MM.1S (cell line): Measurements from ENCODE around the gene CH25H.

Experiments used
- DNase-seq: peaks from one replicate; pipeline ENCODE4 v3.0.0-alpha.2; 2015
- H2AFZ ChIP-seq: fragments of 300-600 bp; sonication (generic); 2 replicates; pipeline ENCODE4 v1.6.0; 2016; ENCODE audit warnings: antibody characterized with exemption, low read length
- H3F3A ChIP-seq: fragments of 300-600 bp; sonication (generic); 2 replicates; pipeline ENCODE4 v1.6.1; 2016; ENCODE audit warnings: mild to moderate bottlenecking, antibody characterized with exemption, low read length, moderate library complexity, mixed read lengths; ENCODE audit not compliant: insufficient read depth
- H3K27ac ChIP-seq: fragments of 300-600 bp; sonication (generic); 2 replicates; pipeline ENCODE4 v1.5.1; 2016; ENCODE audit warnings: mild to moderate bottlenecking, low read length
- H3K27me3 ChIP-seq: fragments of 300-600 bp; sonication (generic); replicated peaks from 2 replicates; pipeline ENCODE4 v1.6.0; 2016; ENCODE audit warnings: low read length; ENCODE audit not compliant: insufficient read depth
- H3K36me3 ChIP-seq: fragments of 300-600 bp; sonication (generic); replicated peaks from 2 replicates; pipeline ENCODE4 v1.6.1; 2016; ENCODE audit warnings: mild to moderate bottlenecking, low read length, mixed read lengths; ENCODE audit not compliant: insufficient read depth
- H3K4me1 ChIP-seq: fragments of 300-600 bp; sonication (generic); 2 replicates; pipeline ENCODE4 v1.6.1; 2016; ENCODE audit warnings: low read length, mixed read lengths
- H3K4me2 ChIP-seq: fragments of 300-600 bp; sonication (generic); 2 replicates; pipeline ENCODE4 v1.6.0; 2016; ENCODE audit warnings: low read depth, low read length
- H3K4me3 ChIP-seq: fragments of 300-600 bp; sonication (generic); 2 replicates; pipeline ENCODE4 v1.5.1; 2016; ENCODE audit warnings: low read length, mixed read lengths
- H3K79me2 ChIP-seq: fragments of 300-600 bp; sonication (generic); 2 replicates; pipeline ENCODE4 v1.6.1; 2016; ENCODE audit warnings: mixed run types, low read length, mixed read lengths
- H3K9ac ChIP-seq: fragments of 300-600 bp; sonication (generic); 2 replicates; pipeline ENCODE4 v1.6.1; 2016; ENCODE audit warnings: low read length, mixed read lengths
- H3K9me2 ChIP-seq: fragments of 300-600 bp; sonication (generic); replicated peaks from 2 replicates; pipeline ENCODE4 v1.6.1; 2016; ENCODE audit warnings: mild to moderate bottlenecking, low read length, mixed read lengths; ENCODE audit not compliant: insufficient read depth
- H3K9me3 ChIP-seq: fragments of 300-600 bp; sonication (generic); replicated peaks from 2 replicates; pipeline ENCODE4 v1.6.1; 2016; ENCODE audit warnings: mild to moderate bottlenecking, low read length, mixed read lengths; ENCODE audit not compliant: insufficient read depth
- H4K20me1 ChIP-seq: fragments of 300-600 bp; sonication (generic); 2 replicates; pipeline ENCODE4 v1.6.1; 2016; ENCODE audit warnings: mild to moderate bottlenecking, low read length, moderate library complexity, mixed read lengths; ENCODE audit not compliant: insufficient read depth
- EZH2 ChIP-seq: fragments of 300-600 bp; sonication (generic); optimal IDR thresholded peaks from 2 replicates; pipeline ENCODE3; 2017; ENCODE audit warnings: low read depth, mild to moderate bottlenecking, antibody characterized with exemption, low read length, mixed read lengths
- EZH2phosphoT487 ChIP-seq: fragments of 300-600 bp; sonication (generic); IDR thresholded peaks from 2 replicates; pipeline ENCODE4 v1.6.1; 2018; ENCODE audit warnings: antibody characterized with exemption, low read length
- TF ChIP-seq, protein P1 (sequence below): fragments of 300-600 bp; sonication (generic); IDR thresholded peaks from 2 replicates; pipeline ENCODE4 v1.5.1; 2016; ENCODE audit warnings: antibody characterized with exemption, low read length, mixed read lengths

The CH25H gene

DNA sequence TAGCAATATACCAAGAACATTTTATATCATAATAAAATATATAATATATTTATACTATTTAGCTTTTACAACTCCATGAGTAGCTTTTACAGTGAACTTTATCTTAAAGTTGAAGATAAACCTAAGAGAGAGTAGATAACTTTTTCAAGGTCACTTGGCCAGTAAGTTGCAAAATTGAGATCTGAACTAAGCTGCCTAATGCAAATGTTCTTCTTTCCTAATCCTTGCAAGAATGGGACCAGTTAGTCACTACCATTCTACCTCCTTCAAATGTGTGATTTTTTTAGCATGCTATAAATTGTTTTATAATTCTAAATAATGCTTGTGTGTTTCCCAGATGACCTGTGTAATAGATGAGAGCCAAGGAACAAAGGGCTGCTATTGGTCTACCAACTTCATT is 47.8 kb downstream of the CH25H start:
- no peaks in the 10 kb centered on the region for H3K36me3 ChIP-seq
- H3F3A ChIP-seq: peaks cover 19% of the 10 kb centered on the region
- peaks cover 18% of the 10 kb centered on the region for H3K4me1 ChIP-seq
- TF ChIP-seq EZH2 (no peak), EZH2phosphoT487 (no peak)
- TF ChIP-seq, protein P1, sequence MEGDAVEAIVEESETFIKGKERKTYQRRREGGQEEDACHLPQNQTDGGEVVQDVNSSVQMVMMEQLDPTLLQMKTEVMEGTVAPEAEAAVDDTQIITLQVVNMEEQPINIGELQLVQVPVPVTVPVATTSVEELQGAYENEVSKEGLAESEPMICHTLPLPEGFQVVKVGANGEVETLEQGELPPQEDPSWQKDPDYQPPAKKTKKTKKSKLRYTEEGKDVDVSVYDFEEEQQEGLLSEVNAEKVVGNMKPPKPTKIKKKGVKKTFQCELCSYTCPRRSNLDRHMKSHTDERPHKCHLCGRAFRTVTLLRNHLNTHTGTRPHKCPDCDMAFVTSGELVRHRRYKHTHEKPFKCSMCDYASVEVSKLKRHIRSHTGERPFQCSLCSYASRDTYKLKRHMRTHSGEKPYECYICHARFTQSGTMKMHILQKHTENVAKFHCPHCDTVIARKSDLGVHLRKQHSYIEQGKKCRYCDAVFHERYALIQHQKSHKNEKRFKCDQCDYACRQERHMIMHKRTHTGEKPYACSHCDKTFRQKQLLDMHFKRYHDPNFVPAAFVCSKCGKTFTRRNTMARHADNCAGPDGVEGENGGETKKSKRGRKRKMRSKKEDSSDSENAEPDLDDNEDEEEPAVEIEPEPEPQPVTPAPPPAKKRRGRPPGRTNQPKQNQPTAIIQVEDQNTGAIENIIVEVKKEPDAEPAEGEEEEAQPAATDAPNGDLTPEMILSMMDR: no peak
- H3K9ac ChIP-seq: no peak overlapping the region
- no peaks in the 10 kb centered on the region for H3K9me3 ChIP-seq
- no peak overlapping the region for H3K4me2 ChIP-seq
- H3K4me3 ChIP-seq: no peak overlapping the region
- H3K27ac ChIP-seq: no peak overlapping the region
- peaks cover 12% of the 10 kb centered on the region for H3K27me3 ChIP-seq
- no peak overlapping the region for H2AFZ ChIP-seq
- DNase-seq: no peak
- H4K20me1 ChIP-seq: no peaks in the 10 kb centered on the region
- H3K9me2 ChIP-seq: no peaks in the 10 kb centered on the region
- H3K79me2 ChIP-seq: no peaks in the 10 kb centered on the region

DNA sequence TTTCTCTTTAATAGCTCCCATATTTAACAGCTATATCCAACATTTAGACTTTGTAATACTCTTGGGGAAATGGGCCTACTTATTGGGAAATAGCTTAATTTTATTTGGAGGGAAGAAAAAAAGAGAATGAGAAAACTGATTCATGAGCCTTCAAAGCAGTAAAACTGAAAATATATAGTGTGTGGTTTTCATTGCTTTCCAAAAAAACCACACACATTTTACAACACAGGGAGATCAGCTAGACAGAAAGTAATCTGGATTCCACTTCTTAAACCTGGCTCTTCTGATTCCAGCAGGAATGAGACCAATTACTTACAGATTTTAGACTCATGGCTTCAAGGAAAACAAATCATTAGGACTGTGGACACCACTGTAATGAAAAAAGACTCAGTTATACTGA is 48.7 kb downstream of the CH25H start:
- peaks cover 11% of the 10 kb centered on the region for H3K4me1 ChIP-seq
- no peak overlapping the region for H3K4me3 ChIP-seq
- H3K9me3 ChIP-seq: no peaks in the 10 kb centered on the region
- no peak overlapping the region for H3K27ac ChIP-seq
- TF ChIP-seq EZH2phosphoT487 (no peak), EZH2 (no peak)
- TF ChIP-seq, protein P1: no peak
- H3K36me3 ChIP-seq: no peaks in the 10 kb centered on the region
- no peak overlapping the region for H2AFZ ChIP-seq
- H3K9ac ChIP-seq: no peak overlapping the region
- H4K20me1 ChIP-seq: no peaks in the 10 kb centered on the region
- no peaks in the 10 kb centered on the region for H3K79me2 ChIP-seq
- H3F3A ChIP-seq: peaks cover 13% of the 10 kb centered on the region
- DNase-seq: no peak
- no peaks in the 10 kb centered on the region for H3K9me2 ChIP-seq
- no peak overlapping the region for H3K4me2 ChIP-seq
- H3K27me3 ChIP-seq: peaks cover 11% of the 10 kb centered on the region

DNA sequence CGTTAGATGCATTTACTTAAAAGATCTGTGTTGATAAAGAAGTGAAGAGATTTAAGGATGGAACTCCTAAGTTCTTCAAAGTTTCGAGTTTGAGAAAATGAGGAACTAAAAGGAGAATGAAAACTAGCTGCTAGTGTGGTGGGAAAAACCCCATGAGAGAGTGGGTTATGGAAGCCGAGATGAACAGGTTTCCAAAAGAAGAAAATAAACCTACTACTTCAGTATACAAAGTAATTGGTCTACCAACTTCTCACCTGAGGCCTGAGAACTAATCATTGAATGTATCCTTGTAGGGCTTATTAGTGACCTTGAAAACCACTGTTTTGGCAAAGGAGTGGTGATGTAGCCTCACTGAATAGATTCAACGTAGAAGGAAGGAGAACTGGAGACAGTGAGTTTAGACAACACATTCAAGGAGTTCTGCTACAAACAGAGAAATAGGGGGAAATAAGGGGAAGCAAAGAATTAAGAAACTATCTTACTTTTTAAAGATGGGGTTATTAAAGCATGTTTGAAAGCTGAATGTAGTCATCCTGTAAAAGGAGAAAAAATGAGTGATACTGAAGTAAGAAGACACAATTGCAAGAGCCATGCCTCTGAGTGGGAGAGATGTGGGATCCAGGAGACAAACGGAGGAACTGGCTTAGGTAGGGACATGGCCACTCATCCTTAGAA is 50.8 kb downstream of the CH25H start:
- DNase-seq: no peak
- H4K20me1 ChIP-seq: no peaks in the 10 kb centered on the region
- no peaks in the 10 kb centered on the region for H3K9me2 ChIP-seq
- H3K27me3 ChIP-seq: no peaks in the 10 kb centered on the region
- no peaks in the 10 kb centered on the region for H3K36me3 ChIP-seq
- H3K4me1 ChIP-seq: no peaks in the 10 kb centered on the region
- H3K4me3 ChIP-seq: no peak overlapping the region
- H3K4me2 ChIP-seq: no peak overlapping the region
- TF ChIP-seq EZH2: no peak
- TF ChIP-seq, protein P1: no peak
- TF ChIP-seq EZH2phosphoT487: no peak
- no peak overlapping the region for H3K27ac ChIP-seq
- H2AFZ ChIP-seq: no peak overlapping the region
- no peaks in the 10 kb centered on the region for H3K79me2 ChIP-seq
- no peaks in the 10 kb centered on the region for H3F3A ChIP-seq
- H3K9me3 ChIP-seq: no peaks in the 10 kb centered on the region
- no peak overlapping the region for H3K9ac ChIP-seq
